CD14-positive monocyte (primary cell): ENCODE results near the gene AKR1D1. TPM values are rescaled to one million over a fixed set of nuclear protein-coding genes. Genes with fewer than 3 reads are reported as not detected.

ENCODE experiments used
- DNase-seq, 3 donors: peaks; one replicate each; pipeline ENCODE4 v3.0.0-alpha.2; 2011 to 2022
- H2AFZ ChIP-seq: 2 replicates; pipeline ENCODE4 v1.6.0; 2012; ENCODE audit warnings: mild to moderate bottlenecking, low read depth, low read length, inconsistent platforms; ENCODE audit not compliant: insufficient read depth, poor library complexity, severe bottlenecking
- H3K27ac ChIP-seq, 2 donors: 1 replicate in 1 of 2; 2 replicates in 1 of 2; pipeline ENCODE4 v1.5.1; 2012 to 2013; ENCODE audit warnings: low read length in 2 of 2, control low read depth in 1 of 2, inconsistent platforms in 1 of 2, low read depth in 1 of 2, mild to moderate bottlenecking in 1 of 2
- H3K27me3 ChIP-seq, 2 donors: one replicate each; pipeline versions ENCODE4 v1.6.0 to v1.6.1; 2011 to 2013; ENCODE audit warnings: low read length in 2 of 2; ENCODE audit not compliant: control insufficient read depth in 2 of 2, insufficient read depth in 2 of 2
- H3K36me3 ChIP-seq, 2 donors: replicated peaks in 1 of 2; 1 replicate in 1 of 2; 2 replicates in 1 of 2; pipeline versions ENCODE4 v1.5.1 to v1.6.1; 2012 to 2013; ENCODE audit warnings: low read length in 2 of 2, control low read depth in 1 of 2, inconsistent platforms in 1 of 2, mild to moderate bottlenecking in 1 of 2; ENCODE audit not compliant: insufficient read depth in 2 of 2, control insufficient read depth in 1 of 2
- H3K4me1 ChIP-seq, 2 donors: 1 replicate in 1 of 2; 2 replicates in 1 of 2; pipeline versions ENCODE4 v1.5.1 to v1.6.1; 2012 to 2013; ENCODE audit warnings: low read length in 2 of 2, control low read depth in 1 of 2, inconsistent platforms in 1 of 2, mild to moderate bottlenecking in 1 of 2, moderate library complexity in 1 of 2; ENCODE audit not compliant: insufficient read depth in 2 of 2, control insufficient read depth in 1 of 2
- H3K4me2 ChIP-seq: replicated peaks from 2 replicates; pipeline ENCODE3; 2012; ENCODE audit warnings: low read length, moderate library complexity, mild to moderate bottlenecking; ENCODE audit not compliant: poor library complexity, severe bottlenecking; ENCODE audit errors: extremely low read depth
- H3K4me3 ChIP-seq, 3 experiments: fragments of 200-600 bp in 1 of 3; sonication (generic) in 1 of 3; replicated peaks in 1 of 3; 1 replicate in 2 of 3; 2 replicates in 1 of 3; pipeline ENCODE4 v1.5.1; 2011 to 2013; ENCODE audit warnings: low read length in 3 of 3, mild to moderate bottlenecking in 3 of 3, control low read depth in 2 of 3, low read depth in 2 of 3, inconsistent platforms in 1 of 3, moderate library complexity in 1 of 3
- H3K79me2 ChIP-seq: 2 replicates; pipeline ENCODE4 v1.6.0; 2012; ENCODE audit warnings: mild to moderate bottlenecking, control low read depth, inconsistent platforms, low read length, moderate library complexity; ENCODE audit not compliant: insufficient read depth
- H3K9ac ChIP-seq: 2 replicates; pipeline ENCODE4 v1.6.0; 2017; ENCODE audit warnings: low read length, mild to moderate bottlenecking; ENCODE audit not compliant: insufficient read depth, poor library complexity, severe bottlenecking
- H3K9me3 ChIP-seq, 2 donors: replicated peaks in 1 of 2; 1 replicate in 1 of 2; 2 replicates in 1 of 2; pipeline versions ENCODE4 v1.5.1 to v1.6.1; 2012 to 2013; ENCODE audit warnings: low read length in 2 of 2, control low read depth in 1 of 2; ENCODE audit not compliant: control insufficient read depth in 1 of 2, insufficient read depth in 1 of 2
- H4K20me1 ChIP-seq: 2 replicates; pipeline ENCODE4 v1.6.0; 2012; ENCODE audit warnings: mild to moderate bottlenecking, low read length, control low read depth, moderate library complexity; ENCODE audit not compliant: insufficient read depth
- H3K27ac Mint-ChIP-seq, 7 donors: one replicate each; pipeline ENCODE4 v1.8.0; 2020; ENCODE audit warnings: mild to moderate bottlenecking in 7 of 7, mixed read lengths in 7 of 7, moderate library complexity in 6 of 7, inconsistent platforms in 2 of 7
- H3K27me3 Mint-ChIP-seq, 3 donors: one replicate each; pipeline ENCODE4 v1.8.0; 2021 to 2022; ENCODE audit warnings: low read depth in 3 of 3, mild to moderate bottlenecking in 3 of 3, mixed read lengths in 3 of 3, moderate library complexity in 3 of 3, inconsistent platforms in 1 of 3
- H3K36me3 Mint-ChIP-seq, 2 donors: one replicate each; pipeline ENCODE4 v1.8.0; 2020; ENCODE audit warnings: mixed read lengths in 2 of 2, inconsistent platforms in 1 of 2, mild to moderate bottlenecking in 1 of 2
- H3K4me1 Mint-ChIP-seq: one replicate; pipeline ENCODE4 v1.8.0; 2020; ENCODE audit warnings: mild to moderate bottlenecking, mixed read lengths
- H3K4me3 Mint-ChIP-seq, 2 donors: one replicate each; pipeline ENCODE4 v1.8.0; 2020; ENCODE audit warnings: mild to moderate bottlenecking in 2 of 2, mixed read lengths in 2 of 2, moderate library complexity in 1 of 2
- H3K9me3 Mint-ChIP-seq, 7 donors: one replicate each; pipeline ENCODE4 v1.8.0; 2020 to 2022; ENCODE audit warnings: mixed read lengths in 7 of 7, mild to moderate bottlenecking in 6 of 7, moderate library complexity in 6 of 7, inconsistent platforms in 2 of 7
- WGBS: methylation state at CpG from one replicate; pipeline ENCODE4 v1.1.5; 2013; ENCODE audit warnings: missing lambda C conversion rate; ENCODE audit not compliant: insufficient coverage; 5-methylcytosine and 5-hydroxymethylcytosine counted together
- intact Hi-C, 2 donors: fragments of 100-400 bp; cut with micrococcal nuclease; formaldehyde crosslinking; loops; one replicate each; pipeline versions ENCODE4 v1.15.0 to v1.15.1; 2023
- polyA plus RNA-seq, 3 donors: library from polyadenylated mRNA; depleted of rRNA in 1 of 3; unstranded in 2 of 3; stranded (reverse) in 1 of 3; fragments of 300-500 nt in 2 of 3; fragments of >200 nt in 1 of 3; fragmentation: Illumina TruSeq in 2 of 3; gene quantifications; 1 replicate in 2 of 3; 2 replicates in 1 of 3; pipeline ENCODE4 v1.2.3, GENCODE V29; 2012 to 2021
- TF ChIP-seq, protein P1 (sequence below): fragments of 200-600 bp; IDR thresholded peaks from one replicate; pipeline ENCODE4 v1.8.0; 2022; ENCODE audit warnings: antibody characterized with exemption, mild to moderate bottlenecking

AKR1D1 gene
- polyA plus RNA-seq, 3 donors, result not detected

DNA sequence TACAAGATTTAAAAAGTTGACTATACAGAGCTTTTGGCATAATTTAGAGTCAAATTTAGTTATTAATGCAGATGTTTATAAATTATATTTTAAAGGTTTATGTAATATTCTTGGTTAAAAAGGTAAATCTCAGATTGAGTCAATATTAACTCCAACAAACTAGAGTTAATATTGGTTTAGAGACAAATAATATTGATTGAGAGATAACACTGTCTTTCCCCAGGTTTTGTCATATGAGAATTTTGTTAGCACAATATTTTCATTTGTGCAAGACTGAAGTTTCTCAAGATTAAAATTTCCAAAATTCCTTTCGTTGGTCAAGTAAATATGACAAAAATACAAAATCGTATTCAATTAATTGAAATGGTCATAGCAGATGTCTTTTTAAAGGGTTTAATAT lies 12.9 kb upstream of the AKR1D1 start:
- H3K27me3 ChIP-seq, result no peaks in the 10 kb centered on the region
- no peaks in the 10 kb centered on the region for H3K79me2 ChIP-seq
- H3K27me3 Mint-ChIP-seq, result no peaks in the 10 kb centered on the region
- H3K4me1 ChIP-seq, result no peaks in the 10 kb centered on the region
- TF ChIP-seq, protein P1, sequence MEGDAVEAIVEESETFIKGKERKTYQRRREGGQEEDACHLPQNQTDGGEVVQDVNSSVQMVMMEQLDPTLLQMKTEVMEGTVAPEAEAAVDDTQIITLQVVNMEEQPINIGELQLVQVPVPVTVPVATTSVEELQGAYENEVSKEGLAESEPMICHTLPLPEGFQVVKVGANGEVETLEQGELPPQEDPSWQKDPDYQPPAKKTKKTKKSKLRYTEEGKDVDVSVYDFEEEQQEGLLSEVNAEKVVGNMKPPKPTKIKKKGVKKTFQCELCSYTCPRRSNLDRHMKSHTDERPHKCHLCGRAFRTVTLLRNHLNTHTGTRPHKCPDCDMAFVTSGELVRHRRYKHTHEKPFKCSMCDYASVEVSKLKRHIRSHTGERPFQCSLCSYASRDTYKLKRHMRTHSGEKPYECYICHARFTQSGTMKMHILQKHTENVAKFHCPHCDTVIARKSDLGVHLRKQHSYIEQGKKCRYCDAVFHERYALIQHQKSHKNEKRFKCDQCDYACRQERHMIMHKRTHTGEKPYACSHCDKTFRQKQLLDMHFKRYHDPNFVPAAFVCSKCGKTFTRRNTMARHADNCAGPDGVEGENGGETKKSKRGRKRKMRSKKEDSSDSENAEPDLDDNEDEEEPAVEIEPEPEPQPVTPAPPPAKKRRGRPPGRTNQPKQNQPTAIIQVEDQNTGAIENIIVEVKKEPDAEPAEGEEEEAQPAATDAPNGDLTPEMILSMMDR, result no peak
- no CpG with 5 or more reads among the region's 2 CpGs for WGBS
- H3K36me3 ChIP-seq, result no peaks in the 10 kb centered on the region
- H2AFZ ChIP-seq, result no peak overlapping the region
- H3K9ac ChIP-seq, result no peak overlapping the region
- no peak overlapping the region for H3K27ac Mint-ChIP-seq
- no peak overlapping the region for H3K4me2 ChIP-seq
- H3K9me3 ChIP-seq, result no peaks in the 10 kb centered on the region
- H3K36me3 Mint-ChIP-seq, result no peaks in the 10 kb centered on the region
- H3K4me3 Mint-ChIP-seq, result no peak overlapping the region
- intact Hi-C loops, result no loop called here
- DNase-seq, result no peak
- H3K27ac ChIP-seq, result no peak overlapping the region
- no peaks in the 10 kb centered on the region for H3K4me1 Mint-ChIP-seq
- H3K4me3 ChIP-seq, result no peak overlapping the region
- H4K20me1 ChIP-seq, result no peaks in the 10 kb centered on the region
- H3K9me3 Mint-ChIP-seq, result peaks cover 0 to 3% (median 0%) of the 10 kb centered on the region in 7 donors

DNA sequence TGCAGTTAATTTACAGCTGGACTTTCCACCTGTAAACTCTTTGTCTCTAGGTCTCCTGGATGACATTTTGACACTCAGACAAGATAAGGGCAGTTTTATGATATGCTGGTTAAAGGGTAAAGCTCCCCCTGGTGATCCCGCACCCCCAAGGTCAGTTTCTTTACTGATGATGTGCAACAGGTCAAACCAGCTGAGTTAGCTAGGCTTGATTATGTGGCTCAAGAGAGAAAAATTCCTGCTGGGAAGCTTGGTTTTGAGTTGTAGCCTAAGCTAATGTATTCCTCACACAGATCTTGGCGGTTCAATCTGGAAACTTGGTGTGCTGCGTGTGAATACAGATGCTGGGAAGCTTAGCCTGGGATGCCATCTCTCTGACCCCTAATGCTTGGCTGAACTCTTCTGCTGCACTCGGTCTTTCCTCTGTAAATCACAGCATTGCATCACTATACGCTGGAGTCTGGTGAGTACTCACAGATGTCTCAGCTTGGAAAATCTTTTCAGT lies 11.4 kb upstream of the AKR1D1 start:
- WGBS, result no CpG with 5 or more reads among the region's 5 CpGs
- Mint-ChIP-seq H3K9me3 (peaks cover 0 to 3% (median 0%) of the 10 kb centered on the region in 7 donors), H3K27ac (no peak overlapping the region), H3K4me1 (no peaks in the 10 kb centered on the region), H3K36me3 (no peaks in the 10 kb centered on the region), H3K27me3 (no peaks in the 10 kb centered on the region), H3K4me3 (no peak overlapping the region)
- no peaks in the 10 kb centered on the region for H3K4me1 ChIP-seq
- no peak overlapping the region for H3K4me3 ChIP-seq
- no peak overlapping the region for H3K9ac ChIP-seq
- TF ChIP-seq, protein P1, result no peak
- H3K27me3 ChIP-seq, result no peaks in the 10 kb centered on the region
- no peak for DNase-seq
- H4K20me1 ChIP-seq, result no peaks in the 10 kb centered on the region
- no peak overlapping the region for H3K27ac ChIP-seq
- no peak overlapping the region for H2AFZ ChIP-seq
- H3K4me2 ChIP-seq, result no peak overlapping the region
- no peaks in the 10 kb centered on the region for H3K79me2 ChIP-seq
- intact Hi-C loops, result no loop called here
- no peaks in the 10 kb centered on the region for H3K9me3 ChIP-seq
- H3K36me3 ChIP-seq, result no peaks in the 10 kb centered on the region
